GM23248 (cell line): Measurements from ENCODE around the gene WFDC1.
"Not testable (repeated sequence)": the region's sequence is repeated elsewhere in the genome, so short reads cannot be mapped to it uniquely, and the experiment has no call there.

Experiments used
- EZH2 ChIP-seq: fragments of 200-600 bp; sonication (generic); IDR thresholded peaks from 2 replicates; pipeline ENCODE4 v1.6.1; 2018; ENCODE audit warnings: antibody characterized with exemption, mild to moderate bottlenecking; ENCODE audit not compliant: insufficient read depth, poor library complexity, severe bottlenecking
- EZH2phosphoT487 ChIP-seq: fragments of 200-600 bp; sonication (generic); IDR thresholded peaks from 2 replicates; pipeline ENCODE4 v1.6.1; 2018; ENCODE audit warnings: antibody characterized with exemption, moderate library complexity, mild to moderate bottlenecking, low read depth; ENCODE audit not compliant: insufficient read depth

DNA sequence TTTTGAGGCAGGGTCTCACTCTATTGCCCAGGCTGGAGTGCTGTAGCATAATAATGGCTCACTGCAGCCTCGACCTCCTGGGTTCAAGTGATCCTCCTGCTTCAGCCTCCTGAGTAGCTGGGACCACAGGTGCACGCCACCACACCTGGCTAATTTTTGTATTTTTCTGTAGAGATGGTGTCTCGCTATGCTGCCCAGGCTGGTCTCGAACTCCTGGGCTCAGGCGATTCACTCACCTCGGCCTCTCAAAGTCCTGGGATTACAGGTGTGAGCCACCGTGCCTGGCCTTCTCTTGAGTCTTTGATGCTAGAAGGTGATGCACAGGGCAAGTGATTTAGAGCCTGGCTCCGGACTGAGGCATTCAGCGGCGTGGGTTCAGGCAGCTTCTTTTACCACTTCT, 49.1 kb downstream of the WFDC1 start:
- TF ChIP-seq EZH2, EZH2phosphoT487: not testable (repeated sequence)
